ENCODE results near the gene FAM83B.

The FAM83B gene

DNA sequence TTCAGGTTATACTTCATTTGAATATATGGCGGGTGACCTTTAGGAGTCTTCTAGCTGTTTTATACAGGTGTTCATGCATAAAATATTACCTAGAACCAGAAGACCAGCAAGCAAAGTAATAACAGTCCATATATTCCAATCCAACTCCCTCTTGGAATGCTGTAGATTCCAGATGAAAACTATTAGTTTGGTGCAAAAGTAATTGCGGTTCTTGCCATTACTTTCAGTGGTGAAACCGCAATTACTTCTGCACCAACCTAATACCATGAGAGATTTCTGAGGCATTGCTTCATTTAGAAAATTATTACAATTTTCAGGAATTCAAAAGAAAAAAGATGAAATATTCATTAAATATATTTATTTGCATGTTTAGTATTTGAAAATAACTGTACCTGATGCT, 62.6 kb downstream of the FAM83B start:
- TF ChIP-seq ZBTB7A (IDR thresholded peaks at IDR 0.05; ENCODE audit: low read depth) (no peak), TCF12 (IDR thresholded peaks at IDR 0.05; ENCODE audit: low read depth) (no peak), FOXM1 (IDR thresholded peaks at IDR 0.05; ENCODE audit: borderline replicate concordance, low read depth) (no peak), EGR1 (IDR thresholded peaks at IDR 0.05) (no peak), TEAD4 (IDR thresholded peaks at IDR 0.05) (no peak), YY1 (IDR thresholded peaks at IDR 0.05; ENCODE audit: low read depth) (no peak), CEBPB (IDR thresholded peaks at IDR 0.05) (no peak), CREB1 (IDR thresholded peaks at IDR 0.05; ENCODE audit: low read depth) (no peak), RAD21 (IDR thresholded peaks at IDR 0.05; ENCODE audit: low read depth) (no peak), TAF1 (IDR thresholded peaks at IDR 0.05; ENCODE audit: low read depth) (no peak), NFIC (IDR thresholded peaks at IDR 0.05) (no peak), EP300 (IDR thresholded peaks at IDR 0.05; ENCODE audit: borderline replicate concordance) (no peak)
- TF ChIP-seq, protein P1, sequence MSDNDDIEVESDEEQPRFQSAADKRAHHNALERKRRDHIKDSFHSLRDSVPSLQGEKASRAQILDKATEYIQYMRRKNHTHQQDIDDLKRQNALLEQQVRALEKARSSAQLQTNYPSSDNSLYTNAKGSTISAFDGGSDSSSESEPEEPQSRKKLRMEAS (IDR thresholded peaks at IDR 0.05) = no peak
- TF ChIP-seq, protein P2, sequence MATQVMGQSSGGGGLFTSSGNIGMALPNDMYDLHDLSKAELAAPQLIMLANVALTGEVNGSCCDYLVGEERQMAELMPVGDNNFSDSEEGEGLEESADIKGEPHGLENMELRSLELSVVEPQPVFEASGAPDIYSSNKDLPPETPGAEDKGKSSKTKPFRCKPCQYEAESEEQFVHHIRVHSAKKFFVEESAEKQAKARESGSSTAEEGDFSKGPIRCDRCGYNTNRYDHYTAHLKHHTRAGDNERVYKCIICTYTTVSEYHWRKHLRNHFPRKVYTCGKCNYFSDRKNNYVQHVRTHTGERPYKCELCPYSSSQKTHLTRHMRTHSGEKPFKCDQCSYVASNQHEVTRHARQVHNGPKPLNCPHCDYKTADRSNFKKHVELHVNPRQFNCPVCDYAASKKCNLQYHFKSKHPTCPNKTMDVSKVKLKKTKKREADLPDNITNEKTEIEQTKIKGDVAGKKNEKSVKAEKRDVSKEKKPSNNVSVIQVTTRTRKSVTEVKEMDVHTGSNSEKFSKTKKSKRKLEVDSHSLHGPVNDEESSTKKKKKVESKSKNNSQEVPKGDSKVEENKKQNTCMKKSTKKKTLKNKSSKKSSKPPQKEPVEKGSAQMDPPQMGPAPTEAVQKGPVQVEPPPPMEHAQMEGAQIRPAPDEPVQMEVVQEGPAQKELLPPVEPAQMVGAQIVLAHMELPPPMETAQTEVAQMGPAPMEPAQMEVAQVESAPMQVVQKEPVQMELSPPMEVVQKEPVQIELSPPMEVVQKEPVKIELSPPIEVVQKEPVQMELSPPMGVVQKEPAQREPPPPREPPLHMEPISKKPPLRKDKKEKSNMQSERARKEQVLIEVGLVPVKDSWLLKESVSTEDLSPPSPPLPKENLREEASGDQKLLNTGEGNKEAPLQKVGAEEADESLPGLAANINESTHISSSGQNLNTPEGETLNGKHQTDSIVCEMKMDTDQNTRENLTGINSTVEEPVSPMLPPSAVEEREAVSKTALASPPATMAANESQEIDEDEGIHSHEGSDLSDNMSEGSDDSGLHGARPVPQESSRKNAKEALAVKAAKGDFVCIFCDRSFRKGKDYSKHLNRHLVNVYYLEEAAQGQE (IDR thresholded peaks at IDR 0.05; ENCODE audit: low read depth) = no peak

DNA sequence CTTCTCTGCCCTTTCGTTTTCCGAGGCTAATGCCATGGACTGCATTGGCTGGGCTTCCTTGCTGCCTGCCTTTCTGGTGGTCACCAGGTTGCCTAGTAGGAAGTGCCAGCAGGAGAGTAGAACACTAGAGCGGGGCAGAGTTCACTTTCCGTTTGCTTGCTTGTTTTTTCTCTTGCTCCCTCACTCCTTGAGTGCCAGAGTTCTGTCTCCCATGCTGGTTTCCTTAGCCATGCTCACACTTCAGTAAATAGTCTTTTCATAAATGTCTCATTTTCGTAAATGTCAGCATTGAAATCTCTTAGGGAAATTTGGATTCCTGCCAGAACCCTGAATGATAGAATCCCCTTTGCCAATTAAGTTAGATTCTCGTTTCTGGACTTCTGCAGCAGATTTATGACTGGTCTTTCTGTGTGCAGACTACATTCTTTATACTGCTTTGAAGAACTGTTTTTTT, 63.9 kb downstream of the FAM83B start:
- TF ChIP-seq ZBTB7A (IDR thresholded peaks at IDR 0.05; ENCODE audit: low read depth) (no peak), NFIC (IDR thresholded peaks at IDR 0.05) (peak; percentile 46; the same call in 1 of the 2 replicates), CREB1 (IDR thresholded peaks at IDR 0.05; ENCODE audit: low read depth) (no peak)
- TF ChIP-seq, protein P1 (IDR thresholded peaks at IDR 0.05) = no peak

DNA sequence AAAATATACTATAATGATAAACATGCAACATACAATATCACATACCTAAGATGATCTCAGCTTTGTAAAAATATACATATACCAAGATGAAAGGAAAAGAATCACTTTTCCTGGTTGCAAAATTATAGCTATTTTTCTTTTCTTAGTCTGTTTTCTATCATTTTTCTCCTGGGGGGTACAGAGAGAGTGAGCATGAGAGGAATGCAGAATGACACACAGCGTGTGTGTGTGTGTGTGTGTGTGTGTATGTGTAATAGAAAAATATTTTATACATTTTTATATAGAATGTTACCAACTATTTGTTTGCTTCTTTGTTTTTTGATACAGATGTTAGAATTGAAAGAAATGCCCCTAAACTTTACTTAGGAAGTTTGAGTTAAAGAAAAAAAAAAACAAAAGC, 64.3 kb downstream of the FAM83B start:
- TF ChIP-seq CREB1 (IDR thresholded peaks at IDR 0.05; ENCODE audit: low read depth) = no peak
- no peak for TF ChIP-seq EP300 (IDR thresholded peaks at IDR 0.05; ENCODE audit: borderline replicate concordance)
- TF ChIP-seq TAF1 (IDR thresholded peaks at IDR 0.05; ENCODE audit: low read depth) = no peak
- TF ChIP-seq TCF12 (IDR thresholded peaks at IDR 0.05; ENCODE audit: low read depth) = no peak
- TF ChIP-seq EGR1 (IDR thresholded peaks at IDR 0.05) = no peak
- TF ChIP-seq CEBPB (IDR thresholded peaks at IDR 0.05) = no peak
- TF ChIP-seq ZBTB7A (IDR thresholded peaks at IDR 0.05; ENCODE audit: low read depth) = no peak
- TF ChIP-seq, protein P3, sequence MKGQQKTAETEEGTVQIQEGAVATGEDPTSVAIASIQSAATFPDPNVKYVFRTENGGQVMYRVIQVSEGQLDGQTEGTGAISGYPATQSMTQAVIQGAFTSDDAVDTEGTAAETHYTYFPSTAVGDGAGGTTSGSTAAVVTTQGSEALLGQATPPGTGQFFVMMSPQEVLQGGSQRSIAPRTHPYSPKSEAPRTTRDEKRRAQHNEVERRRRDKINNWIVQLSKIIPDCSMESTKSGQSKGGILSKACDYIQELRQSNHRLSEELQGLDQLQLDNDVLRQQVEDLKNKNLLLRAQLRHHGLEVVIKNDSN (IDR thresholded peaks at IDR 0.05) = no peak
- TF ChIP-seq YY1 (IDR thresholded peaks at IDR 0.05; ENCODE audit: low read depth) = no peak

DNA sequence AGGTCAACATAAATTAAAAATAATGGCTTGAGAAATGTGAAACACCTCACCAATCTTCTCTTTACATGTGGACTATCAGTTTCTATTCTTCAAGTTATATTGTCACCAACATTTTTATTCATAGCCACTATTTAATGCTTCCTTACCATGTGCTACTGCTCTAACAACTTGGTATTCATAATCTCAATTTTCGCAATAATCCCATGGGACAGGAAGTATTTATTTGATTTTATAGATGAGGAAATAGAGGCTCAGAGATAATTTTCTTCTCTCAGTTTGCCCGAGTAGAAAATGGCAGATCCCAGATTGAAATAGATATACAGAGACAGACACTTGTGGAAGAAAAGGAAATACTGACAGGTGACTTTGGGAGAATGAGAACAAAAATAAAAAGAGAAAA, 66.6 kb downstream of the FAM83B start:
- no peak for TF ChIP-seq RAD21 (IDR thresholded peaks at IDR 0.05; ENCODE audit: low read depth)
- TF ChIP-seq FOXM1 (IDR thresholded peaks at IDR 0.05; ENCODE audit: borderline replicate concordance, low read depth) = no peak
- no peak for TF ChIP-seq NFIC (IDR thresholded peaks at IDR 0.05)
- no peak for TF ChIP-seq CREB1 (IDR thresholded peaks at IDR 0.05; ENCODE audit: low read depth)
- TF ChIP-seq YY1 (IDR thresholded peaks at IDR 0.05; ENCODE audit: low read depth) = no peak
- no peak for TF ChIP-seq TEAD4 (IDR thresholded peaks at IDR 0.05)
- TF ChIP-seq, protein P3 (IDR thresholded peaks at IDR 0.05) = no peak
- TF ChIP-seq, protein P1 (IDR thresholded peaks at IDR 0.05) = no peak
- no peak for TF ChIP-seq EGR1 (IDR thresholded peaks at IDR 0.05)
- no peak for TF ChIP-seq TAF1 (IDR thresholded peaks at IDR 0.05; ENCODE audit: low read depth)
- TF ChIP-seq TCF12 (IDR thresholded peaks at IDR 0.05; ENCODE audit: low read depth) = no peak
- no peak for TF ChIP-seq CEBPB (IDR thresholded peaks at IDR 0.05)
- TF ChIP-seq ZBTB7A (IDR thresholded peaks at IDR 0.05; ENCODE audit: low read depth) = no peak
- no peak for TF ChIP-seq EP300 (IDR thresholded peaks at IDR 0.05; ENCODE audit: borderline replicate concordance)

DNA sequence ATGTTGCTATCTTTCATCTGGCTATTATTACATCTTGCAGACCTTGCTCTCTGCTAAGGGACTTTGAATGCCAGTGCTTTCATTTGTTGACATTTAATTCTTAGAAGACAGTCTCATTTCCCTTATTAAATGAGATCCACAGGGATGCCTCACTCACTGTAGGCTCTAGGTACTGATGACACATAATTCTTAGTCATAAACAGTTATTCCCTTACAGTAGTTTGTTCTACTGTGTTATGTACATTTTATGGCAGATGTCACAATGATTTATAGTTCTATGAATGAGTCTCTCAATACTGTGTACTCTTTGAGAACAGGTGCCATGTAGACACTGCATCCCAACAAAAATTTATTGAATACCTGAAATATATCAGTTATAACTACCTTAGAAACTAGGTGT, 70.3 kb downstream of the FAM83B start:
- TF ChIP-seq TCF12 (IDR thresholded peaks at IDR 0.05; ENCODE audit: low read depth) = no peak
- no peak for TF ChIP-seq EP300 (IDR thresholded peaks at IDR 0.05; ENCODE audit: borderline replicate concordance)
- TF ChIP-seq, protein P1 (IDR thresholded peaks at IDR 0.05) = no peak
- no peak for TF ChIP-seq TAF1 (IDR thresholded peaks at IDR 0.05; ENCODE audit: low read depth)
- TF ChIP-seq ZBTB7A (IDR thresholded peaks at IDR 0.05; ENCODE audit: low read depth) = no peak
- no peak for TF ChIP-seq EGR1 (IDR thresholded peaks at IDR 0.05)
- TF ChIP-seq CEBPB (IDR thresholded peaks at IDR 0.05) = no peak
- TF ChIP-seq CREB1 (IDR thresholded peaks at IDR 0.05; ENCODE audit: low read depth) = no peak
- no peak for TF ChIP-seq YY1 (IDR thresholded peaks at IDR 0.05; ENCODE audit: low read depth)
- TF ChIP-seq, protein P3 (IDR thresholded peaks at IDR 0.05) = no peak

DNA sequence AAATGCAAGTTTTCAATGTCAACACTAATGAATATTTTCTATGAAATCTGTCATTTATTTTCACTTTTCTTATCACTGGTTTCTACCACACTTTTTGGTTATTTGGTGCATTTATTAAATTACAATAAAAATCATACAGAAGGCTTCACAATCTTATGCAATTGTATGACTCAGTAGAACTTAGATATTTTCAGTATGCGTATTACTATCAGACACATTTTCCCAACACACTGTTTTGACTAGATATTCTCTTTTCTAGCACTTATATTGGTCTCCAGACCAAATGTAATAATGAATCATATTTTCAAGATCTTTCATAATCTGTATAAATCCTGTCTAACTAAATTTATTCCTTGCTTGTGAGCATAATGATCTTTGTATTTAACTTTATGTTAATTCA, 74.1 kb downstream of the FAM83B start:
- TF ChIP-seq, protein P3 (IDR thresholded peaks at IDR 0.05) = no peak
- TF ChIP-seq CREB1 (IDR thresholded peaks at IDR 0.05; ENCODE audit: low read depth) = no peak
- TF ChIP-seq, protein P1 (IDR thresholded peaks at IDR 0.05) = no peak
- TF ChIP-seq TAF1 (IDR thresholded peaks at IDR 0.05; ENCODE audit: low read depth) = no peak
- no peak for TF ChIP-seq TEAD4 (IDR thresholded peaks at IDR 0.05)
- TF ChIP-seq RAD21 (IDR thresholded peaks at IDR 0.05; ENCODE audit: low read depth) = no peak
- TF ChIP-seq NFIC (IDR thresholded peaks at IDR 0.05) = no peak
- no peak for TF ChIP-seq CEBPB (IDR thresholded peaks at IDR 0.05)
- no peak for TF ChIP-seq EP300 (IDR thresholded peaks at IDR 0.05; ENCODE audit: borderline replicate concordance)
- no peak for TF ChIP-seq EGR1 (IDR thresholded peaks at IDR 0.05)
- TF ChIP-seq ZBTB7A (IDR thresholded peaks at IDR 0.05; ENCODE audit: low read depth) = no peak
- TF ChIP-seq YY1 (IDR thresholded peaks at IDR 0.05; ENCODE audit: low read depth) = no peak
- TF ChIP-seq TCF12 (IDR thresholded peaks at IDR 0.05; ENCODE audit: low read depth) = no peak
- TF ChIP-seq, protein P2 (IDR thresholded peaks at IDR 0.05; ENCODE audit: low read depth) = no peak
- no peak for TF ChIP-seq FOXM1 (IDR thresholded peaks at IDR 0.05; ENCODE audit: borderline replicate concordance, low read depth)
